Panc1 (cell line): ENCODE results near the gene NBDY. TPM values are rescaled to one million over a fixed set of nuclear protein-coding genes. Genes with fewer than 3 reads are reported as not detected.

ENCODE experiments used
- ATAC-seq: fragments of 200-7000 bp; cut with Tn5 transposase; 2 replicates; pipeline ENCODE4 v1.9.1; 2020; ENCODE audit warnings: mild to moderate bottlenecking, moderate library complexity
- BruUV-seq: library from RNA; stranded (reverse); fragments of 400-500 nt; replicated peaks from 2 replicates; lab custom pipeline; 2021; lab: Mats Ljungman, UMichigan
- CTCF ChIA-PET: fragments of 300-600 bp; sonication (Branson Sonifier 250); formaldehyde crosslinking; loops from one replicate; lab custom pipeline; 2022; ENCODE audit warnings: antibody characterized with exemption; lab: Charles Lee
- POLR2A ChIA-PET: fragments of 300-600 bp; sonication (Branson Sonifier 250); formaldehyde crosslinking; loops from one replicate; lab custom pipeline; 2022; ENCODE audit warnings: antibody characterized with exemption; lab: Charles Lee
- DNase-seq: peaks from one replicate; pipeline ENCODE4 v3.0.0-alpha.2; 2010; ENCODE audit warnings: low read depth, low spot score
- H3K27ac ChIP-seq: 2 replicates; pipeline ENCODE4 v1.5.1; 2011; ENCODE audit warnings: mild to moderate bottlenecking, low read length, inconsistent platforms
- H3K27me3 ChIP-seq: fragments of 200-500 bp; sonication (Bioruptor generic); 2 replicates; pipeline ENCODE4 v1.6.0; 2014; ENCODE audit warnings: low read length, inconsistent platforms; ENCODE audit not compliant: control insufficient read depth, insufficient read depth
- H3K36me3 ChIP-seq: fragments of 200-500 bp; sonication (Bioruptor generic); 2 replicates; pipeline ENCODE4 v1.5.1; 2014; ENCODE audit warnings: inconsistent platforms, mild to moderate bottlenecking, low read length, moderate library complexity; ENCODE audit not compliant: control insufficient read depth, insufficient read depth
- H3K4me1 ChIP-seq: 2 replicates; pipeline ENCODE4 v1.5.1; 2011; ENCODE audit warnings: inconsistent platforms, mild to moderate bottlenecking, low read length, moderate library complexity; ENCODE audit not compliant: control insufficient read depth, insufficient read depth
- H3K4me3 ChIP-seq, 2 experiments: 2 replicates each; pipeline ENCODE4 v1.5.1; 2011 to 2012; ENCODE audit warnings: low read depth in 2 of 2, low read length in 2 of 2, mild to moderate bottlenecking in 2 of 2, inconsistent platforms in 1 of 2, moderate library complexity in 1 of 2
- H3K9me3 ChIP-seq: fragments of 200-500 bp; sonication (Bioruptor generic); 2 replicates; pipeline ENCODE4 v1.5.1; 2014; ENCODE audit warnings: low read depth, mild to moderate bottlenecking, inconsistent platforms, low read length, moderate library complexity; ENCODE audit not compliant: control insufficient read depth, insufficient read depth
- CTCF ChIP-seq: fragments of 450-650 bp; IDR thresholded peaks from 2 replicates; pipeline ENCODE4 v1.5.1; 2017; ENCODE audit warnings: mild to moderate bottlenecking
- POLR2AphosphoS5 ChIP-seq: IDR thresholded peaks from 2 replicates; pipeline ENCODE4 v1.6.1; 2012; ENCODE audit warnings: mild to moderate bottlenecking, low read depth, low read length, moderate library complexity
- SIN3A ChIP-seq: IDR thresholded peaks from 2 replicates; pipeline ENCODE4 v1.6.1; 2012; ENCODE audit warnings: low read depth, mild to moderate bottlenecking, low read length, moderate library complexity, borderline replicate concordance; ENCODE audit not compliant: insufficient read depth
- TCF7L2 ChIP-seq: IDR thresholded peaks from 2 replicates; pipeline ENCODE4 v1.6.1; 2011; ENCODE audit warnings: mild to moderate bottlenecking, low read depth, low read length, inconsistent platforms
- in situ Hi-C: cut with HindIII; loops from 2 replicates; pipeline ENCODE4 v1.10.0; 2016; ENCODE audit warnings: low sequenced_read_pairs, low pct_unique_long_range_greater_than_20kb
- intact Hi-C: fragments of 100-400 bp; cut with micrococcal nuclease; formaldehyde crosslinking; loops from one replicate; pipeline ENCODE4 v1.10.0; 2022; ENCODE audit not compliant: unreplicated experiment
- total RNA-seq: library from RNA; stranded (reverse); gene quantifications from one replicate; pipeline ENCODE4 v1.2.1, GENCODE V29; 2021; ENCODE audit not compliant: unreplicated experiment
- TF ChIP-seq, protein P1 (sequence below), 2 experiments: IDR thresholded peaks; 2 replicates each; pipeline ENCODE4 v1.6.1; 2011 to 2012; ENCODE audit warnings: low read depth in 2 of 2, control low read depth in 1 of 2, low read length in 1 of 2, mild to moderate bottlenecking in 1 of 2, moderate library complexity in 1 of 2; ENCODE audit not compliant: insufficient read depth in 1 of 2

Gene NBDY
- total RNA-seq, 1 experiment from 2014 or later: 52.0 TPM

DNA sequence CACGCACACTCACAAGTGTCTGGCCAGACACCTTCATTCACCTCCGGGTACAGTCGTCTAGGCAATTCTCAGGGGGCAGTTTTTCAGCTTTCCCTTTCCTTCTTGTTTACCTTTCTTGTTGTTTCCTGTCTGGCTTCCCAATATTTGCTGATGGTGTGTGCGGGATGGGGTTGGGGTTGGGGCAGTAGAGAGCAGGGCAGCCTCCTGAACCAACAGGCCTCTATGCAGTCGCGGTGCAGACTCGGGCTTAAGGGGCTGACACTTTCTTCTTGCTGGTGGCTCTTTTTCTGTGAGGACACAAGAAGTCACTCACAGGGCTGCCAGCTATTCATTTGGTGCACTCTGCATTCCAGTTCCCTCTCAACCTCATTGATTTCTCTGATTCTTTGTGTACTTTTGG lies 56.4 kb downstream of the NBDY start:
- TF ChIP-seq CTCF (no peak), SIN3A (no peak), POLR2AphosphoS5 (no peak), TCF7L2 (no peak)
- TF ChIP-seq, protein P1, sequence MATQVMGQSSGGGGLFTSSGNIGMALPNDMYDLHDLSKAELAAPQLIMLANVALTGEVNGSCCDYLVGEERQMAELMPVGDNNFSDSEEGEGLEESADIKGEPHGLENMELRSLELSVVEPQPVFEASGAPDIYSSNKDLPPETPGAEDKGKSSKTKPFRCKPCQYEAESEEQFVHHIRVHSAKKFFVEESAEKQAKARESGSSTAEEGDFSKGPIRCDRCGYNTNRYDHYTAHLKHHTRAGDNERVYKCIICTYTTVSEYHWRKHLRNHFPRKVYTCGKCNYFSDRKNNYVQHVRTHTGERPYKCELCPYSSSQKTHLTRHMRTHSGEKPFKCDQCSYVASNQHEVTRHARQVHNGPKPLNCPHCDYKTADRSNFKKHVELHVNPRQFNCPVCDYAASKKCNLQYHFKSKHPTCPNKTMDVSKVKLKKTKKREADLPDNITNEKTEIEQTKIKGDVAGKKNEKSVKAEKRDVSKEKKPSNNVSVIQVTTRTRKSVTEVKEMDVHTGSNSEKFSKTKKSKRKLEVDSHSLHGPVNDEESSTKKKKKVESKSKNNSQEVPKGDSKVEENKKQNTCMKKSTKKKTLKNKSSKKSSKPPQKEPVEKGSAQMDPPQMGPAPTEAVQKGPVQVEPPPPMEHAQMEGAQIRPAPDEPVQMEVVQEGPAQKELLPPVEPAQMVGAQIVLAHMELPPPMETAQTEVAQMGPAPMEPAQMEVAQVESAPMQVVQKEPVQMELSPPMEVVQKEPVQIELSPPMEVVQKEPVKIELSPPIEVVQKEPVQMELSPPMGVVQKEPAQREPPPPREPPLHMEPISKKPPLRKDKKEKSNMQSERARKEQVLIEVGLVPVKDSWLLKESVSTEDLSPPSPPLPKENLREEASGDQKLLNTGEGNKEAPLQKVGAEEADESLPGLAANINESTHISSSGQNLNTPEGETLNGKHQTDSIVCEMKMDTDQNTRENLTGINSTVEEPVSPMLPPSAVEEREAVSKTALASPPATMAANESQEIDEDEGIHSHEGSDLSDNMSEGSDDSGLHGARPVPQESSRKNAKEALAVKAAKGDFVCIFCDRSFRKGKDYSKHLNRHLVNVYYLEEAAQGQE (IDR thresholded peaks at IDR 0.05; ENCODE audit: insufficient read depth in 1 of 2, low read depth in 2 of 2, low read length in 1 of 2): no peak
- BruUV-seq: no TSS peak
- intact Hi-C loops: no loop called here
- Histone ChIP-seq H3K27ac (no peak overlapping the region), H3K4me1 (no peaks in the 10 kb centered on the region), H3K4me3 (no peak overlapping the region), H3K36me3 (no peaks in the 10 kb centered on the region), H3K9me3 (no peaks in the 10 kb centered on the region), H3K27me3 (no peaks in the 10 kb centered on the region)
- ChIA-PET CTCF (interaction anchor here (0.6 kb wide), 1 partner anchor 193 kb away, joined by 5 read pairs; no protein-coding TSS in a partner anchor), POLR2A (no interaction called here)
- in situ Hi-C loops: no loop called here
- DNase-seq: no peak
- no peak for ATAC-seq

DNA sequence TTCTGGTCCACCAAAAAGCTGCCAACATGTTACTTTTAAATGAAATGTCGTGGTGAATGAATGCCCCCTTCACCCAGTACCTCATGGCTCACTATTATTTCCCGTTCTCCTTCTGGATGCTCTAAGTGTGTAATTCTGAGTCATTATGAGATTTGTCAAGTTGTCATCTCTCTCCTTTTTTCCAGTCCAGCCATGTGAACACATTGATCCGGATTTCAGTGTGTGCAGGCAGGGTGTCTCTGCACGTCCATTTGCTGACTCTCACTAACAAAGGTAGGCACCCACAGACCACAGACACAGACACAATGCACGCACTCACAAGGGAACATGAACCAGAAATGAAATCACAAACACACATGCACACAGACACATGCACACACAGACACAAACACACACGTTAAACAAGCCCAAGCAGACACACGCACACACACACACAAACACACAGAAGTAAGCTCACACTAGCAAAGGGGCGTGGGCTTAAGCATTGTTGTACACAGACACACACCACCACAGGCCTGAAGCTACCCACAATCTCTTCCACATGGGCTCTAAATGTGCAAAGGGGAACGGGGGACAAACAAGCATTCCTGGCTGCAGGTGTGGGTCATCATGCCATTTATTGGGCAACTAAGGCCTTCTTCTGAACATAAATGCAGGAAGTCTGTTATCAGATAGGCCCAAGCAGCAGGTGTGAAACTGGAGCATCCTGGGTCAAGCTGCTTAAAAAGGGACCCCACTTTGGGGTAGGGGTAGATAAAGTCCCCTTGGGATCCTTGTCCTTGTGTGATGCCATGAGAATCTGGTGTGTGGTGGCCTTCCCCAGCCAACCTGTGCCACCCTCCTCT lies 58.1 kb downstream of the NBDY start:
- no peaks in the 10 kb centered on the region for H3K36me3 ChIP-seq
- intact Hi-C loops (no loop called here), in situ Hi-C loops (no loop called here)
- no peak for TF ChIP-seq TCF7L2
- TF ChIP-seq CTCF: no peak
- TF ChIP-seq, protein P1 (IDR thresholded peaks at IDR 0.05; ENCODE audit: insufficient read depth in 1 of 2, low read depth in 2 of 2, low read length in 1 of 2): no peak
- no peak for TF ChIP-seq SIN3A
- no peak for TF ChIP-seq POLR2AphosphoS5
- no peak overlapping the region for H3K4me3 ChIP-seq
- ATAC-seq: no peak
- BruUV-seq: no TSS peak
- DNase-seq: no peak
- H3K27ac ChIP-seq: no peak overlapping the region
- H3K9me3 ChIP-seq: no peaks in the 10 kb centered on the region
- no peaks in the 10 kb centered on the region for H3K27me3 ChIP-seq
- POLR2A ChIA-PET: no interaction called here
- CTCF ChIA-PET: no interaction called here
- H3K4me1 ChIP-seq: no peaks in the 10 kb centered on the region
